Measurements from ENCODE around the gene NOC2L. TPM values are rescaled to one million over a fixed set of nuclear protein-coding genes. Genes with fewer than 3 reads are reported as not detected.
A peak's percentile ranks its signal among the peaks of the same experiment; 100 is the strongest.

NOC2L gene
- total RNA-seq, 1 experiment from 2014 or later: 130 TPM

- Histone ChIP-seq H3K9me3 (ENCODE audit: control insufficient read depth, low read depth, low read length) (no peaks in the 10 kb centered on the region), H2AK5ac (ENCODE audit: insufficient read length, low read length) (no peak overlapping the region), H3T11ph (ENCODE audit: low read length) (no peak overlapping the region), H3K79me1 (ENCODE audit: insufficient read depth, low read depth, low read length, poor library complexity, severe bottlenecking) (no peaks in the 10 kb centered on the region), H4K8ac (replicated peaks; ENCODE audit: insufficient read length, low read depth, low read length) (no peak overlapping the region), H3K4me2 (ENCODE audit: insufficient read depth, insufficient read length, low read length) (peak overlapping the region; percentile 66), H2BK12ac (ENCODE audit: insufficient read length, low read depth, low read length) (no peak overlapping the region), H3K14ac (ENCODE audit: insufficient read depth, low read length) (no peak overlapping the region), H3K18ac (ENCODE audit: insufficient read length, low read depth, low read length) (no peak overlapping the region), H3K27ac (ENCODE audit: insufficient read length, low read depth, low read length) (no peak overlapping the region), H3K27me3 (ENCODE audit: insufficient read depth, low read length) (peaks cover 19% of the 10 kb centered on the region; the same call in 1 of the 2 replicates), H2BK5ac (ENCODE audit: insufficient read length, low read length) (no peak overlapping the region), H4K20me1 (ENCODE audit: control insufficient read depth, insufficient read depth, insufficient read length) (no peaks in the 10 kb centered on the region), H2AFZ (ENCODE audit: low read length) (no peak overlapping the region), H3K23me2 (ENCODE audit: insufficient read length, low read depth, low read length, poor library complexity, severe bottlenecking) (peaks cover 6% of the 10 kb centered on the region), H3K4ac (ENCODE audit: low read depth, low read length) (no peak overlapping the region), H2BK120ac (ENCODE audit: low read depth, low read length, poor library complexity, severe bottlenecking) (no peak overlapping the region), H3K4me1 (ENCODE audit: insufficient read depth, low read length) (no peaks in the 10 kb centered on the region), H4K91ac (ENCODE audit: insufficient read length, low read depth, low read length) (no peak overlapping the region), H3K56ac (ENCODE audit: insufficient read length, low read depth, low read length) (no peak overlapping the region), H2BK20ac (ENCODE audit: low read depth, low read length, poor library complexity, severe bottlenecking) (no peak overlapping the region), H3K9ac (ENCODE audit: extremely low read depth, insufficient read length, low read length) (no peak overlapping the region), H3K23ac (ENCODE audit: insufficient read length, low read depth, low read length) (no peak overlapping the region), H3K79me2 (ENCODE audit: insufficient read depth, low read length) (no peaks in the 10 kb centered on the region), H4K5ac (ENCODE audit: insufficient read length, low read depth, low read length) (no peak overlapping the region), H2BK15ac (ENCODE audit: low read depth, low read length) (no peak overlapping the region)
- peaks cover 2 to 8% (median 3%) of the 10 kb centered on the region in 3 experiments; a peak in 3 of 7 replicates for H3K36me3 Mint-ChIP-seq (ENCODE audit: insufficient read depth in 1 of 3, low read depth in 3 of 3)
- no peak overlapping the region for H3K27ac Mint-ChIP-seq
- TF ChIP-seq CTCF (conservative IDR thresholded peaks at IDR 0.05): no peak
- H3K27me3 Mint-ChIP-seq (ENCODE audit: low read depth): peaks cover 73% of the 10 kb centered on the region
- H3K9me3 Mint-ChIP-seq: peaks cover under 1 to 3% of the 10 kb centered on the region in 2 experiments; a peak in 3 of 5 replicates
- peak; percentile 24 for DNase-seq
- peaks cover 6 to 11% of the 10 kb centered on the region in 2 experiments for H3K4me1 Mint-ChIP-seq
- peak overlapping the region in 1 of 2 experiments; percentile 81; a peak in 2 of 5 replicates for H3K4me3 Mint-ChIP-seq
- WGBS (ENCODE audit: extremely low coverage, insufficient read length, low lambda C conversion rate): no CpG with 5 or more reads among the region's 13 CpGs
These were observed 53.1 kb downstream of the NOC2L start for GRCh38 chr1:905811-906599.

Measured in H9 (cell line).